Gastrocnemius medialis (tissue), 4 donors: ENCODE measurements around the gene C1QTNF3. TPM values are rescaled to one million over a fixed set of nuclear protein-coding genes. Genes with fewer than 3 reads are reported as not detected.

Experiments used
- ATAC-seq, 2 donors: fragments of 150-250 bp; one replicate each; pipeline ENCODE4 v1.9.1; 2016
- DNase-seq, 2 donors: peaks; one replicate each; pipeline ENCODE4 v3.0.0-alpha.2; 2019
- H3K27ac ChIP-seq, 4 donors: fragments of 200-600 bp; sonication (generic); 1 replicate in 1 of 4; 2 replicates in 3 of 4; pipeline ENCODE4 v1.5.1; 2016 to 2018; ENCODE audit warnings: mild to moderate bottlenecking in 2 of 4, moderate library complexity in 1 of 4
- H3K27me3 ChIP-seq, 3 donors: fragments of 200-600 bp; sonication (generic) in 2 of 3; 1 replicate in 1 of 3; 2 replicates in 2 of 3; pipeline versions ENCODE4 v1.5.1 to v1.6.0; 2016 to 2019; ENCODE audit warnings: mild to moderate bottlenecking in 1 of 3, moderate library complexity in 1 of 3
- H3K36me3 ChIP-seq, 2 donors: fragments of 200-600 bp; sonication (generic) in 1 of 2; one replicate each; pipeline ENCODE4 v1.5.1; 2017 to 2018
- H3K4me1 ChIP-seq, 2 donors: fragments of 200-600 bp; sonication (generic) in 1 of 2; one replicate each; pipeline ENCODE4 v1.5.1; 2016 to 2017; ENCODE audit warnings: mild to moderate bottlenecking in 2 of 2
- H3K4me3 ChIP-seq, 4 donors: fragments of 200-600 bp; sonication (generic) in 3 of 4; 1 replicate in 1 of 4; 2 replicates in 3 of 4; pipeline ENCODE4 v1.5.1; 2016 to 2019; ENCODE audit warnings: mild to moderate bottlenecking in 2 of 4
- H3K9me3 ChIP-seq, 3 donors: fragments of 200-600 bp; sonication (generic) in 2 of 3; 1 replicate in 1 of 3; 2 replicates in 2 of 3; pipeline ENCODE4 v1.5.1; 2016 to 2019
- CTCF ChIP-seq, 5 experiments: fragments of 450-650 bp in 3 of 5; fragments of 200-600 bp in 2 of 5; sonication (generic) in 2 of 5; IDR thresholded peaks in 4 of 5; conservative IDR thresholded peaks in 1 of 5; 1 replicate in 4 of 5; 2 replicates in 1 of 5; pipeline ENCODE4 v1.5.1; 2016 to 2019; ENCODE audit warnings: antibody characterized with exemption in 5 of 5, mild to moderate bottlenecking in 3 of 5, moderate library complexity in 3 of 5
- POLR2A ChIP-seq, 2 donors: fragments of 450-650 bp; IDR thresholded peaks; one replicate each; pipeline ENCODE4 v1.6.1; 2017; ENCODE audit warnings: antibody characterized with exemption in 2 of 2, mild to moderate bottlenecking in 2 of 2, moderate library complexity in 2 of 2
- in situ Hi-C, 4 donors: fragments of 200-750 bp; cut with MboI; loops; one replicate each; pipeline versions ENCODE4 v1.15.0 to v1.8.0; 2017; ENCODE audit warnings: low sequenced_read_pairs in 4 of 4
- intact Hi-C: fragments of 100-400 bp; cut with DNase I; formaldehyde crosslinking; loops from one replicate; pipeline ENCODE4 v1.15.1; 2023; ENCODE audit warnings: low total_unique reads
- total RNA-seq, 4 donors: library from RNA; depleted of rRNA; stranded (reverse); fragments of >200 nt; gene quantifications; one replicate each; pipeline versions ENCODE4 v1.1.0 to v1.2.3, GENCODE V29; 2016

Gene C1QTNF3
- total RNA-seq, 4 donors from 2014 or later, result 0.33 to 1.00 TPM; not detected in 2

- no peaks in the 10 kb centered on the region for H3K27me3 ChIP-seq
- intact Hi-C loops, result no loop called here
- no peak overlapping the region for H3K4me3 ChIP-seq
- no peaks in the 10 kb centered on the region for H3K9me3 ChIP-seq
- DNase-seq (no peak), ATAC-seq (no peak)
- in situ Hi-C loops, result no loop called here
- H3K36me3 ChIP-seq, result peaks cover 0 to 9% of the 10 kb centered on the region in 2 donors
- peaks cover 11 to 14% of the 10 kb centered on the region in 2 donors for H3K4me1 ChIP-seq
- no peak overlapping the region for H3K27ac ChIP-seq
- no peak for TF ChIP-seq POLR2A (IDR thresholded peaks at IDR 0.05)
- TF ChIP-seq CTCF (IDR thresholded peaks at IDR 0.05 in 4 of 5, conservative IDR thresholded peaks at IDR 0.05 in 1 of 5), result no peak
Observed at GRCh38 chr5:34038390-34038789, 4.6 kb downstream of the C1QTNF3 start.

- Histone ChIP-seq H3K27me3 (no peaks in the 10 kb centered on the region), H3K36me3 (peaks cover 0 to 9% of the 10 kb centered on the region in 2 donors), H3K4me3 (no peak overlapping the region), H3K4me1 (peaks cover 6 to 7% of the 10 kb centered on the region in 2 donors), H3K27ac (no peak overlapping the region), H3K9me3 (no peaks in the 10 kb centered on the region)
- TF ChIP-seq POLR2A (IDR thresholded peaks at IDR 0.05) (no peak), CTCF (IDR thresholded peaks at IDR 0.05 in 4 of 5, conservative IDR thresholded peaks at IDR 0.05 in 1 of 5) (no peak)
- ATAC-seq (no peak), DNase-seq (no peak)
- in situ Hi-C loops, result no loop called here
- intact Hi-C loops, result no loop called here
Observed at GRCh38 chr5:34037726-34038125, 5.3 kb downstream of the C1QTNF3 start.

- H3K4me1 ChIP-seq, result no peaks in the 10 kb centered on the region
- intact Hi-C loops (no loop called here), in situ Hi-C loops (no loop called here)
- H3K27me3 ChIP-seq, result no peaks in the 10 kb centered on the region
- ATAC-seq, result no peak
- peaks cover 0 to 9% of the 10 kb centered on the region in 2 donors for H3K36me3 ChIP-seq
- DNase-seq, result no peak
- H3K27ac ChIP-seq, result no peak overlapping the region
- TF ChIP-seq CTCF (IDR thresholded peaks at IDR 0.05 in 4 of 5, conservative IDR thresholded peaks at IDR 0.05 in 1 of 5) (no peak), POLR2A (IDR thresholded peaks at IDR 0.05) (no peak)
- H3K9me3 ChIP-seq, result no peaks in the 10 kb centered on the region
- no peak overlapping the region for H3K4me3 ChIP-seq
Observed at GRCh38 chr5:34035756-34036155, 7.3 kb downstream of the C1QTNF3 start.

- TF ChIP-seq CTCF (IDR thresholded peaks at IDR 0.05 in 4 of 5, conservative IDR thresholded peaks at IDR 0.05 in 1 of 5) (no peak), POLR2A (IDR thresholded peaks at IDR 0.05) (no peak)
- no peaks in the 10 kb centered on the region for H3K9me3 ChIP-seq
- DNase-seq (no peak), ATAC-seq (no peak)
- H3K36me3 ChIP-seq, result peaks cover 0 to 9% of the 10 kb centered on the region in 2 donors
- intact Hi-C loops (no loop called here), in situ Hi-C loops (no loop called here)
- no peak overlapping the region for H3K27ac ChIP-seq
- no peaks in the 10 kb centered on the region for H3K27me3 ChIP-seq
- H3K4me1 ChIP-seq, result no peaks in the 10 kb centered on the region
- H3K4me3 ChIP-seq, result no peak overlapping the region
Observed at GRCh38 chr5:34034534-34035327, 8.3 kb downstream of the C1QTNF3 start.
